Ascending aorta (tissue), 2 donors: ENCODE data around the gene KRTAP5-3. TPM values are rescaled to one million over a fixed set of nuclear protein-coding genes. Genes with fewer than 3 reads are reported as not detected.

Source experiments
- DNase-seq, 2 donors: peaks; one replicate each; pipeline ENCODE4 v3.0.0-alpha.2; 2019; ENCODE audit warnings: low spot score in 2 of 2
- H3K27ac ChIP-seq, 2 donors: fragments of 200-600 bp; sonication (generic); one replicate each; pipeline ENCODE4 v1.5.1; 2016 to 2017; ENCODE audit warnings: mild to moderate bottlenecking in 1 of 2
- H3K27me3 ChIP-seq: fragments of 200-600 bp; sonication (generic); one replicate; pipeline ENCODE4 v1.5.1; 2017
- H3K36me3 ChIP-seq, 2 donors: fragments of 200-600 bp; sonication (generic); one replicate each; pipeline ENCODE4 v1.5.1; 2016
- H3K4me1 ChIP-seq, 2 donors: fragments of 200-600 bp; sonication (generic); one replicate each; pipeline ENCODE4 v1.5.1; 2016 to 2017; ENCODE audit warnings: mild to moderate bottlenecking in 1 of 2
- H3K4me3 ChIP-seq, 2 donors: fragments of 200-600 bp; sonication (generic); one replicate each; pipeline ENCODE4 v1.5.1; 2016 to 2017; ENCODE audit warnings: mild to moderate bottlenecking in 1 of 2
- H3K9me3 ChIP-seq, 2 donors: fragments of 200-600 bp; sonication (generic); one replicate each; pipeline ENCODE4 v1.5.1; 2016
- intact Hi-C: fragments of 100-400 bp; cut with DNase I; formaldehyde crosslinking; loops from one replicate; pipeline ENCODE4 v1.15.1; 2023
- total RNA-seq: library from RNA; depleted of rRNA; stranded (reverse); fragments of >200 nt; gene quantifications from one replicate; pipeline ENCODE4 v1.1.0, GENCODE V29; 2016
- TF ChIP-seq, protein P1 (sequence below), 3 experiments: fragments of 200-600 bp in 2 of 3; fragments of 450-650 bp in 1 of 3; sonication (generic) in 2 of 3; IDR thresholded peaks; one replicate each; pipeline ENCODE4 v1.5.1; 2016 to 2019; ENCODE audit warnings: antibody characterized with exemption in 3 of 3, mild to moderate bottlenecking in 1 of 3, moderate library complexity in 1 of 3

KRTAP5-3 gene
- total RNA-seq, 1 donor from 2014 or later = not detected

DNA sequence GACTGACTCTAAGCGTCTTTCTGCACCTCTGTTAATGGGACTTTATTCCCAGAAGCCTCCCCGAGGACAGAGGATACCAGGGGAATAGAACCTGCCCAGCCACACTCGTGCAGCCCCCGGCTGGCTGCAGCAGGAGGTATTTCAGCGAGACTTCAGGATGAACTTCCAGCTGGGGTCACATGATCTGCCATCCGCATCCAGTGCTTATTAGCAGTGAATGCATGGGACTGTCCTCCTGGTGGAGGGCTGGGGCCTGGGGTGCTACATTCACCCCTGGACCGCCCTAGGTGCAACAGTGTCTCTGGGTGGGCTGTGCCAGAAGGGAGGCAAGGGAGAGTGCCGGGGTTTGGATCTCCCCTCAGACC is 37.8 kb downstream of the KRTAP5-3 start:
- intact Hi-C loops = loop anchor here (5.0 to 10.0 kb wide), 7 partner anchors 88 to 1063 kb away; partner anchors contain the start of genes CTSD and RNH1
- Histone ChIP-seq H3K4me3 (peak overlapping the region; percentile 51 to 93), H3K4me1 (peaks cover 21 to 27% of the 10 kb centered on the region in 2 donors), H3K27me3 (no peaks in the 10 kb centered on the region), H3K27ac (peak overlapping the region in 1 of 2 donors; percentile 77), H3K9me3 (no peaks in the 10 kb centered on the region), H3K36me3 (no peaks in the 10 kb centered on the region)
- TF ChIP-seq, protein P1, sequence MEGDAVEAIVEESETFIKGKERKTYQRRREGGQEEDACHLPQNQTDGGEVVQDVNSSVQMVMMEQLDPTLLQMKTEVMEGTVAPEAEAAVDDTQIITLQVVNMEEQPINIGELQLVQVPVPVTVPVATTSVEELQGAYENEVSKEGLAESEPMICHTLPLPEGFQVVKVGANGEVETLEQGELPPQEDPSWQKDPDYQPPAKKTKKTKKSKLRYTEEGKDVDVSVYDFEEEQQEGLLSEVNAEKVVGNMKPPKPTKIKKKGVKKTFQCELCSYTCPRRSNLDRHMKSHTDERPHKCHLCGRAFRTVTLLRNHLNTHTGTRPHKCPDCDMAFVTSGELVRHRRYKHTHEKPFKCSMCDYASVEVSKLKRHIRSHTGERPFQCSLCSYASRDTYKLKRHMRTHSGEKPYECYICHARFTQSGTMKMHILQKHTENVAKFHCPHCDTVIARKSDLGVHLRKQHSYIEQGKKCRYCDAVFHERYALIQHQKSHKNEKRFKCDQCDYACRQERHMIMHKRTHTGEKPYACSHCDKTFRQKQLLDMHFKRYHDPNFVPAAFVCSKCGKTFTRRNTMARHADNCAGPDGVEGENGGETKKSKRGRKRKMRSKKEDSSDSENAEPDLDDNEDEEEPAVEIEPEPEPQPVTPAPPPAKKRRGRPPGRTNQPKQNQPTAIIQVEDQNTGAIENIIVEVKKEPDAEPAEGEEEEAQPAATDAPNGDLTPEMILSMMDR (IDR thresholded peaks at IDR 0.05) = no peak
- no peak for DNase-seq

DNA sequence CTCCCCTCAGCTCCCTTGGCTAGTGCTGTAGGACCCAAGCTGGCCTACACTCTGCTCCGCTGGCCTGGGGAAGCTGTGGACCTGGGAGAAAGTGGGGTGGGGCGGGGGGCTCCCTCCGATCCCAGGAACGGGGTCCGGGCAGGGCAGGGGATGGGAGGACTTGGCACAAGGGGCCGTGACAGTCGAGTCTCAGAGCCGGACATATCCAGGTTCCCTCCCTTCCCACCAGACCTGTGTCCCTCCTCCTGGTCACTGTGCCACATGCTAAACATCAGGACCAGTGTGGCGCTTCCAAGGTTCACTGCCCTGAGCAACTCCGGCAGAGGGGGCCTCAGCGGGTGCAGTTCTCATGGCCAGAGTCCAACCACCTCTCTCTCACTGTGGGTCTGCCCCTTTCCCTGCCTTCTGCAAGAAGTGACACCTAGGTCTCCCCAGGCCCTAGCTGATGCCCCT is 38.2 kb downstream of the KRTAP5-3 start:
- peak overlapping the region in 1 of 2 donors; percentile 77 for H3K27ac ChIP-seq
- peaks cover 0 to 2% of the 10 kb centered on the region in 2 donors for H3K36me3 ChIP-seq
- intact Hi-C loops = loop anchor here (5.0 to 10.0 kb wide), 7 partner anchors 88 to 1063 kb away; partner anchors contain the start of genes CTSD and RNH1
- peak overlapping the region; percentile 51 to 93 for H3K4me3 ChIP-seq
- TF ChIP-seq, protein P1 (IDR thresholded peaks at IDR 0.05) = no peak
- no peak for DNase-seq
- H3K27me3 ChIP-seq = no peaks in the 10 kb centered on the region
- peaks cover 21 to 27% of the 10 kb centered on the region in 2 donors for H3K4me1 ChIP-seq
- no peaks in the 10 kb centered on the region for H3K9me3 ChIP-seq

DNA sequence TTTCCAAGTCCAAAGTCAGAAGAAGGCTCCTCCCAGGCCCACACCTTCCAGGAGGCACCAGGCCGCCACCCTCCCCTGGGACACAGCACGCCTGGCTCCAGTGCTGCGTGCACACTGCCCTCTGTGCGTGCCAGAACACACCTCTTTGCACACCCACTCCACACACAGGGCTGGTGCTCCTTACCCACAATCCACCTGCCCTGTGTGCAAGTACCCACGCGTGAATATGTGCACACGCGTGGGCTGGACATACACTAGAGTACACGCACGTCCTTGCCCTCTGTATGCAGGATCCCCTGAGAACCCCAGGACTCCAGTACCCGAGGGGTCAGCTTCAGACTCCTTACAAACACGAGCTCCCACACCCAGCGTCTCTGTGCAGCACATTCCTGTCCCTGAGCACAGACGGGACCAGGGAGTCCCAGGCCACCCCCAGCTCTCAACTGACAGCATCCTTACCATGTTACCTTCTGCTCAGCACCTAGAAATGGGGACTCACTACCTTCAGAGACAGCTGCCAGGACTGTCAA is 38.9 kb downstream of the KRTAP5-3 start:
- DNase-seq = no peak
- H3K4me3 ChIP-seq = peak overlapping the region in 1 of 2 donors; percentile 93
- peaks cover 0 to 5% of the 10 kb centered on the region in 2 donors for H3K36me3 ChIP-seq
- no peak overlapping the region for H3K27ac ChIP-seq
- H3K27me3 ChIP-seq = no peaks in the 10 kb centered on the region
- H3K9me3 ChIP-seq = no peaks in the 10 kb centered on the region
- TF ChIP-seq, protein P1 (IDR thresholded peaks at IDR 0.05) = no peak
- H3K4me1 ChIP-seq = peaks cover 18 to 32% of the 10 kb centered on the region in 2 donors
- intact Hi-C loops = loop anchor here (10.0 kb wide), 1 partner anchor 835 kb away; the partner anchor contains the start of gene TSSC4

DNA sequence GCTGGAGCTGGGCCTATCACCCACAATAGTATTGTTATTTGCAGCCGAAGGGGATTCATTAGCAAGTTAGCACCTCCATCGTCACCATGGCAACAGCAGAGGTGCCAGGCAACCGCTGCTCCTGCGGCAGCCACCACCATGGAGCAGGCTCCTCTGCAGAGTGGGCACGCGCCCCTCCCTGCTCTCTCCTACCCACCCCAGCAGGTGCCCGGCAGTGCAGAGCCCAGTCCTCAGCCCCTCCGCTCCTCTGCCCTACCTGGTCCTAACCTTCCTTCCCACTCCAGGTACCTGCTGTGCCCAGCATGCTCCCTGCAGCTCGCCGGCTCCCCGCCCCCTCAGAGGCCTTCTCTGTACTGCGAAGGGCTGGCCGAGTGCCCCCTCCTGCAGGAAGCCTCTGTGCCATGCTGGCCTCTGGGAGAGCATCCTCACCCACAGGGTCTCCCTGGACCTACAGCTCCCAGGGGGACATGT is 39.8 kb downstream of the KRTAP5-3 start:
- TF ChIP-seq, protein P1 (IDR thresholded peaks at IDR 0.05) = no peak
- Histone ChIP-seq H3K36me3 (peaks cover 7 to 10% of the 10 kb centered on the region in 2 donors), H3K27me3 (no peaks in the 10 kb centered on the region), H3K27ac (no peak overlapping the region), H3K4me1 (peaks cover 10 to 29% of the 10 kb centered on the region in 2 donors), H3K4me3 (no peak overlapping the region), H3K9me3 (no peaks in the 10 kb centered on the region)
- no peak for DNase-seq
- intact Hi-C loops = loop anchor here (10.0 kb wide), 1 partner anchor 836 kb away; the partner anchor contains the start of gene TSSC4

DNA sequence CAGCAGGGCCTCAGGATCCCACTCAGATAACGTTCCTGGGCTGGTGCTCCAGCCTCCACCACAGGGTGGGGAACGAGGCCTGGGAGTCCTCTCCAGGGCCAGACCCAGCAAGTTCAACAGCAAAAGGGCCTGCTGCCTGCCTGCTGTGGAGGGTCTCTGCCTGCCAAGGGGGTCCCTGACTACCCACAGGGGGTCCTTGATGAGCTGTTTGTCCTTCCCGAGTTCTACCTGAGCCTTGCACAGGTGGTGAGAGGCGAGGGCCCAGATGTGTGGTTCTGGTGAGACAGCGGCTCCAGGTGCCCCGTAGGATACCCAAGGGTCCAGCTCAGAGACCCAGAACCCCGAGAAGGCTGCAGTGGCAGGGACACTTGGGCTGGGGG is 40.6 kb downstream of the KRTAP5-3 start:
- TF ChIP-seq, protein P1 (IDR thresholded peaks at IDR 0.05) = no peak
- H3K36me3 ChIP-seq = peaks cover 14 to 17% of the 10 kb centered on the region in 2 donors
- H3K4me3 ChIP-seq = no peak overlapping the region
- no peak overlapping the region for H3K27ac ChIP-seq
- intact Hi-C loops = loop anchor here (10.0 kb wide), 1 partner anchor 837 kb away; the partner anchor contains the start of gene TSSC4
- peaks cover 10 to 29% of the 10 kb centered on the region in 2 donors for H3K4me1 ChIP-seq
- no peak for DNase-seq
- H3K27me3 ChIP-seq = no peaks in the 10 kb centered on the region
- no peaks in the 10 kb centered on the region for H3K9me3 ChIP-seq
